RPMI7951 (cell line): Measurements from ENCODE around the gene ANO7. TPM values are rescaled to one million over a fixed set of nuclear protein-coding genes. Genes with fewer than 3 reads are reported as not detected.

ENCODE experiments used
- DNase-seq: peaks from one replicate; pipeline ENCODE4 v3.0.0-alpha.2; 2012; ENCODE audit warnings: low read depth
- total RNA-seq: library from RNA; depleted of rRNA; stranded (reverse); fragments of >200 nt; shearing (Covaris generic); gene quantifications from 2 replicates; pipeline ENCODE4 v1.2.3, GENCODE V29; 2014

The ANO7 gene
- total RNA-seq, 1 experiment from 2014 or later, result 0.72 TPM

DNA sequence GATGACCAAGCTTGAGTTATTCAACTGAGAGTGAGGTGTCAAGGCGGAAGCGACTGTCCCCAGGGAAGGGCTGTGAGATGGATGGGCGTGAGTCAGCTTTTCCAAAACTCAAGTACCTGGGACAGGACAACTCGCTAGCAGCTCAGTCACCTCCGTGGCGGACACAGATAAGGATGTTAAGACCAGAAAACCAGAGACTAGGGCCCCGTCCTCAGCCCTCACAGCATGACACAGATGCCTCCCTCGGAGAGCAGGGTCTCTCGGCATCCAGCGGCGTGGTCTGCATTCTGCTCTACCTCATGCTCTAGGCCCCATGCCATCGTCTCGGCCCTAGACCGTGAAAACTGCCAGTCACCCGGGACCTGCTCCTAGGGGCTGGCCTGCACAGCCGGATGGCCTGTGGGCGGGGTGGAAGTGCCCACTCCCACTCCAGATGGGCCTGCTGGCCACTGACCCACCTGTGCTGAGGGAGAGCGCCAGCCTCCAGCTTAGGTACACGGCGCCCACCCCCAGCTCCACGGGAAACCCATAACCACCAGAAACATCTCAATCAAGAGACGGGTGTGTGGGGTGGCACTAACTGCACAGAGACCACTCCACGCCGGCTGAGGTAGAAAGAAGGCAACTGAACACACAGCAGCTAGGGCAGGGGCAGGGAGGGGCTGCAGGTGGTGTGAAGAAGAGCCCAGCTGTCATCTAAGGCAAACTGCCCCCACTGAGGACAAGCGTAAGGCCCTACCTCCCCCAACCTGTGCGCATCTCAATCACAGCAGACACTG lies 39.8 kb downstream of the ANO7 start:
- no peak for DNase-seq

DNA sequence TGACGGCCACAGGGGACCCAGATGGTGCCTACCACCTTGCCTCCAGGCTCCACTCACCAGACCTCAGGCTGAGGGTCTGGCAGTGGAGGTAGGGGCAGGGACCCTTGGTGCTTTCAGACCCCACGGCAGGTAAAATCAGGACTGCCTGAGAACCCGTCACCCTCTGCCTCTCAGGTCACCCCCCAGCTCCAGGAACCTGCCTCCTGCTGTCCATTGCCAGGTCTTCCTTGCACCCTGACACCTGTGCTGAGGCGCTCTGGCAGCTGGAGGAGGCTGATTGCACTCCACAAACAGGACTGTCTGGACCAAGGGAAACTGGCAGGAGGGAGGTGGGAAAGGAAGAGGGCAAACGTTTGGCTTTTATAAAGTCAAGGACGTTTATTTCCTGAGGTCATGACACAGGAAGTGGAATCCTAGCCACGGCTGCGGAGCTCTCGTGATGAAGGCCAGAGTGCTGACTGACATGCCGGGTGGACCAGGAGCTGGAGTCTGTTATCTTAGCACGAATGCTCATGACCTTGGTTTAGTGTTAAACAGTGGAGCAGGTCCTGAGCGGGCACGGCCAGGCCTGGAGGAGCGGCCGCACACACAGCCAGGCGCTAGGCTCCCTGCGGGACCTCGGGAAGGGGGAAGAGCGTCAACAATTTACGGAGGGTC lies 40.5 kb downstream of the ANO7 start:
- no peak for DNase-seq

DNA sequence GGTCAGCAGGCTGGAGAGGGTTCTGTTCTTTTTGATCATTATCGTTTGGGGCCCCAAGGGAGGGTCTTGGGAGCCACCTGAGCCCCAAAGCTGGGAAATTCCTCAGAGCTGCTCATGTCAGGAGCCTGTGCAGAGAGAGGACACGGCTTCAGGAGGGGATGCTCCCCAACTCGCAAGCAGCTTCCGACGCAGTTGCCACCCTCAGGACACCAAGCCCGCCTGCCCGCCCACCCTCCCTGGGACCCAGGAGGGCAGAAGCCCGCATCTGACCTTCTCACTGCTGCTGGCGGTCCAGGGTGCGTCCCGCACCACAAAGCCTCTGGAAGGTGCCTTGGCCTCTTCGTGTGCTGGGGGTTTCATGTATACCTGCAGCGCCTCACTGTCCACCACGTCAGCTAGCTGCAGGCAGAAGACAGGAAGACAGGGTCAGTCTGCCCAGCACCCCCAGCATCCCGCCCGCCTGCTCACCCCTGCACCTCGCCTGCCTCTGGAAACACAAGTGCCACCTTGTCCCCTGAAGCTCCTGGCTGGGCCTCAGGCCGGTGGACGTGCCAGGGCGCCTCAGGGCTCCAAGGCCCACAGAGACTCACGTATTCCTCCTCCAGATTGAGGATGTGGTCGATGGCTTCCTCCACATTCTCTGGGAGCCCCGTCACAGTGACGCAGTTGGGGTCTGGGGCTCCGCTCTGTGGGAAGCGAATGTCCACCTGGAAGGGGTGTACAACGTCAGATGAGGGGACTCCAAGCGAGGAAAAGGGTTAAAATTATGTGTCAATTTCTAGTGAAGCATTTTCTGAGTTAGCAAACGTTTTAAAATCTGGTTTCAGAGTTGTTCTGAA lies 41.3 kb downstream of the ANO7 start:
- no peak for DNase-seq

DNA sequence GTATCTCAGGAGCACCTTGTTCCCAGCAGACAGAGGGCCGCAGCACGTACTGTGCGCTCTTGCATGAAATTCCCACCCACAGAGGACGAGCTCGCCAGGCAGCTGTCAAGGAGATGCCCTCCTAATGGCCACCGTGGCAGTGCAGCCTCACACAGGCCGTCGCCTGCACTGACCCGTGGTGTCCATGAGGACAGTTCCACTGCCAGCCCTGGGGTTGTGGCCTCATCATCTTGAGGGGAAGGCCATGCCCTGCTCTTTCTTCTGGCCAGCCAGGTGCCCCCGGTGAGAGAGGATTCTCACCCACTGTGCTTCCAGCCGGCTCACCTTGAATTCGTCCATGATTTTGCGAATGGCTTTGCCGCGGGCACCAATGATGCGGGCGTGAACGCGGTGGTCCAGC lies 42.0 kb downstream of the ANO7 start:
- DNase-seq, result no peak

DNA sequence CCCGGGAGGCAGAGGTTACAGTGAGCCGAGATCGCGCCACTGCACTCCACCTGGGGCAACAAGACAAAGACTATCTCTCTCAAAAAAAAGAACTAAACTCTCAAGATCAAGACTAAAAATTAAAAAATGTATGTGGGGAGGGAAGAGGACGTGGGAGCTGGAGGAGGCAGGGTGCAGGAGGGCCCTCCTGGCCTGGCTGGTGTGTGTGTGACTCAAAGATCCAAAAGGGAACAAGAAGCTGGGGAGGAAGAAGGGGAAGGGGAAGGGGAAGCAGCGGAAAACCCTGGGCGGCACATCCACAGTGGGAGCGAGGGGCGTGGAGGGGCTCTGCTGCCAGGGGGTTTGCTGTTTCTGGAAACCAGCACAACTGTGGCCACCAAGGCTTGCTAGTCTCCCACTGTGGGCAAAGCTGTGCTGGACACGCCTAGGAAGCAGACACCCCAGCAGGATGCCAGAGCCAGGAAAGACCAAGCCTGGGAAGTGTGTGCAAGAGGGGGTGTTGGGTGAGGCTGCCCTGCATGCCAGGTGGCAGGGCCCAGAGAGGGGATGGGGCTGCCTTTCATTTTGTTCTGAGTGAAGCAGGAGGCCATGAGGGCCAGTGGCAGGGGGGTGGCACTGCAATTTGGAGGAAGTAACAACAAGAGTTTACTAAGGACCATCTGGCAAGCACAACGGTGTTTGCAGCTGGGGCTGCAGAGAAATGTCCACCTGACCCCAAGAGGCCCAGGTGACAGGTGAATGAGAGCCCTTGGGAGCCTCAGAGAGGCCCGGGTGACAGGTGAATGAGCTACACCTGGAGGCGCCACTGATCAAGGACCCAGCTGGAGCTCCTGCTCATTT lies 44.5 kb downstream of the ANO7 start:
- DNase-seq, result no peak

DNA sequence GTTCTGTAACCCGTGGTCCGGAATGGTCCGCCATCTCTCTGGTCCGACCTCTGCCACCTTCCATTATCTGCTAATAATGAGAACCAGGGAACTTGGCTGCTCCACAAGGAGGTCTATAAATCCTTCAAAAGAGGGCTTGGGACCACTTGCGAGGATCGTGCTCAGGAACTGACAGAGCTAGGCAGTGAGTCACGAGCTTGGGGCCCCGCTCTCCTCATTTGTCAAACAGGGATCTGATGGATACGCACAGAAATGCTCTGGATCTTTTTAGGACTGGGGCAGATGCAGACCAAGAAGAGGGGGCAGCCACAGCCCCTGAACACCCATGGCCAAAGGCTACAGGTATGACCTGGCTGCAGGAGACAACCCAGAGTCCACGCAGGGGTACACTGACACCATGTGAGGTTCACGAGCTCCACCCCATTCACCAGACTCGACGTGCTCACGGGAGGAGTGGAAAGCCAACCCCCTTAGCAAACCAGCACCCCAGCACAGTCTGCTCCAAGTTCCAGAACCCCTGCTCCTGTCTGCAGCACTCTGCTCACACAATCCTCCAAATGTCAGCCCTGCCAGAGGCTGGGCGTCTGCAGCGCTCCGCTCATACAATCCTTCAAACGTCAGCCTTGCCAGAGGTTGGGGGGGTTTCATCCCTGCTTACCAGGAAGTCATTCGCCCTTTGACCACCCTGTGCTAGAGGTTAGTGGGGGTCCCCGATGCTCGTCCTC lies 45.8 kb downstream of the ANO7 start:
- no peak for DNase-seq

DNA sequence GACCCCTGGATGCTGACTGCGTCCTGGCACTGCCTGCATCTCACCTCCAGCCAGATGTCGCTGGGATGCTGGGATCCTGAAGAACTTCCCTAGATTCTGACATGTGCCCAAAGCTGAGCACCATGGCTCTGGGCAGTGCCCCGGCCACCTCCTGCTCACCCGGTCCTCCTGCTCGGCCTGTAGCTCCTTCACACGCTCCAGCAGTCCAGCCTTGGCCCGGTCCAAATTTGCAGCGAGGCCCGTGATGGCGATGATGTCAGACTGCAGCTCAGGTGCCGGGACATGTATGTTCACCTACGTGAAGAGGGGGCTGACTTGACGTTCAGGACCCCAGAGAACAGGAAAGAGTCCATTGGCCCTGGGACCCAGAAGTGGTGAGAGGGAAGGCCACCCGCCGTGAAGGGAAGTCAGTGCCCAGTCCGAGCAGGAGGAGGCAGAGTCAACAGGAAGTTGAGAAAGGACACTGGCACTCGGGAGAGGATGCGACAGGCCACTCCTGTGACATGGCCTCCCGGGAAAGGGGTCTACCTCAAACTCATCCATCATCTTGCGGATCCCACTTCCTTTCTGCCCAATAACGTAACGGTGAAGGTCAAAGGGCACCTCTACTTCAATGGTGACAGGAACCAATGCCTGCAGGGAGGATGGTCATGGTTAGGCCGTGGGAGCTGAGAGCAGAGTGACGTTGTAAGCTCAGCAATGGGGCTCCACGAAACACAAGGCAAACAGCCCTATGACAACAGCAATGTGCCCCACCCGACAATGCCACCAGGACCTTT lies 46.7 kb downstream of the ANO7 start:
- no peak for DNase-seq

DNA sequence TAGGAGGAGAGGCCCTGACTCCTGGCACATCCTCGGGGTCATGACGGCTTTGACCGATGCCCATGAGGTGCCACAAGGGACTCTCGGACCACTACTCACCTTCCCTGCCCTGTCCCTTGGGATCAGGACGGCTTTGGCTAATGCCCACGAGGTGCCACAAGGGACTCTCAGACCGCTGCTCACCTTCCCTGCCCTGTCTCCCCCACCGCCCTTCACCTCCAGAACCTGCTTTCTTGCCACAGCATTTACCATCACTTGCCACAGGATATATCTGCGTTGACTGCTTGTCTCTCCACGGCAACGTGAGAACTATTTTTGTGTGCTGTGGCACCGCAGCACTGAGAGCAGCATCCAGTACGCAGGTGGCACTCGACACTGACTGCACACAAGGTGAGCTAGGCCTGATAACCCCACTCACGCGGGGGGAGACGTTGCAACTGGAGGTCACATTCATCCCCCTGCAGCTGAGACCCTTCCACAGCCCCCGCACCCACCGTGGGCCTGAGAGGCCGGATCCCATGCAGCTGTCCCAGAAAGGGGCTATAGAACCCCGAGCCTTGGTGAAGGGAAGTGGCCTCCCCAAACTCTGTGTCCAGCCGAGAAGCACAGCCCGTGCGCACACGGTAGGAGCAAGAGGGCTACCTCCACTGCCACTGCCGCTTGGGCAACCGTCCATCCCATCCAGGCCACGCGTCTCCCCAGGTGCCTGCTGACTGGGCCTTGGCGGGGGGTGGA lies 47.5 kb downstream of the ANO7 start:
- no peak for DNase-seq

DNA sequence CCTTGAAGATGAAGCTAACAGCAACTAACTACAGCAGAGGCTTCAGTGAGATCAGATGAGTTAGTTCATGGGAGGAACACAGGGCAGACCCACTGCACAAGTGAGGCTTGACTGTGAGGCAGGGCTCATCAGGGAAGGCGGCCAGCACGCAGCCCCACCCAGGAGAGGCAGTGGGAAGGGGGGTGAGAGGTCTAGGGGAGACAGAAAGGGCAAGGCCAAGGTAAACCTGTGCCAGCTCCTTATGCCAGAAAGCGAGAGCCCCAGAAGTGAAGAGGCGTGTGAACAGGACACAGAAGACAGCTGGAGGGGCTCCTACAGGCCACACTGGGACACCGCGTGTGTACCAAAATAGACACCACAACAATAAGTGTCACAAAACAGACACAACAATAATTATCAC lies 48.6 kb downstream of the ANO7 start:
- no peak for DNase-seq

DNA sequence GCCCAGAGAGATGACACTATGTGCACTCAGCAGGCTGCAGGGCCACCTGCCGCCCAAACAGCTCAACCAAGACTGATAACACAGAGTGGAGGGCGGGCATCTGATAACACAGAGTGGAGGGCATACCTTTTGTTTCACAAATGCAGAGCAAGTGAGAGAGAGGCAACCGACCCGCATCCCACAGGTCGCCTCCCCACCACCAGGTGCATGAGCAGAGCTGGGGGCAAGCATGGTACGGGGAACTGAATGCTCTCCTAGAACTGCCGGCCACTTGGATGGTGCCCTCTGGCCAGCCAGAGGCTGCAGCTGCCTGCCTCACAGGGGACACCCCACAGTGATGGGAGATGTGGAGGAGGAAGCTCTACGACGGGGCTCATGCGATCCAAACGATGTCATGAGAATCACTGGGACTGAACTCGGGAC lies 49.5 kb downstream of the ANO7 start:
- no peak for DNase-seq

DNA sequence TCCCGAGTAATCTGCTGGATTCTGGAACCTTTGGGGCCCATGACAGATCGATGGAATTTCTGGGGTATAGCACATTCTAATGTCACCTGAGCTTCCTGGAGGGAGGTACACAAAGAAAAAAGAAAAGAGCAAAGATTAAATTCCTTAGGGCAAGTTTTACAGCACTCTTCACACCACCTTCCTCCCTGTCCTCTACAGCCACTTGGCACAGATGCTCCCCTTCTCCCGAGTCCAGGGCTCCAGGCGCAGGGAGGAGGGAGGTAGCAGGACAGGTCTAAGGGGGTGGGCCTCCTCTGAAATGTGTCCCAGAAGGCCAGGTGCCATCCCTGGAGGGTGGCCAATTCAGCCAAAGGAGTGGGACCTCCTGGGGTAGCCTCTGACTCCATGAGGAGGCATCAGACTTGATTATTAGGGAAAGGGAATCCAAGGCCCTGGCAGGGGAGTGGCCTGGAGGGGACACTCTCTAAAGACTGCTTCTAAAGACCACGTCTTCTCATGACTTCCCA lies 50.3 kb downstream of the ANO7 start:
- DNase-seq, result no peak

DNA sequence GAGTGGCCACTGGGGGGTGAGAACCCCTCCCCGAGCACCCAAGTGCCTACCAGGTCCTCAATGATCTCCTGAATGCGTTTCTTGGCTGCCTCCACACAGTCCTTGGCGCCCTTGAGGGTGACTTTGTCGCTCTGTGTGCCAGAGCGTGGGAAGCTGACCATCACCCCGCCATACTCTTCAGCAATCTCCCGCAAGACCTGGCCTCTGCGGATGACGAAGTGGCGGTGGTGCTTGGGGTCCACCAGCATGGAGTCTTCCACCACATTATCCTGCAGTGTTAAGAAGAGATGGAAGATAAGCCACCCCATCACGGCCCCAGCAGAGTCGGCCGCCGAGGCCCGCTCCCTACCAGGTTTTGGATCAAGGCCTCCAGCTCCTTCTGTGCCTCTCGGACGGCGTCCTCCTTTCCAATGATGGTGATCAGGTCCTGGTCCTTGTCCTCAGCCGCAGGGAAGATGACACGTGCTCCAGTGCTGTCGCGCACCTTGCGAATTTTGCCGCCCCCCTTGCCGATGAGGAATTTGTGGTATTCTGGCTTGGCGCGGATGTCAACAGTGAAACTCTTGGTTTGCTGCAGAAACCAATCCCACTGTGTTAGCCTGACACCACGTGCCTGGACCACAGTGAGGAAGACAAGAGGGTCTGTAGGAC lies 51.2 kb downstream of the ANO7 start:
- DNase-seq, result no peak

DNA sequence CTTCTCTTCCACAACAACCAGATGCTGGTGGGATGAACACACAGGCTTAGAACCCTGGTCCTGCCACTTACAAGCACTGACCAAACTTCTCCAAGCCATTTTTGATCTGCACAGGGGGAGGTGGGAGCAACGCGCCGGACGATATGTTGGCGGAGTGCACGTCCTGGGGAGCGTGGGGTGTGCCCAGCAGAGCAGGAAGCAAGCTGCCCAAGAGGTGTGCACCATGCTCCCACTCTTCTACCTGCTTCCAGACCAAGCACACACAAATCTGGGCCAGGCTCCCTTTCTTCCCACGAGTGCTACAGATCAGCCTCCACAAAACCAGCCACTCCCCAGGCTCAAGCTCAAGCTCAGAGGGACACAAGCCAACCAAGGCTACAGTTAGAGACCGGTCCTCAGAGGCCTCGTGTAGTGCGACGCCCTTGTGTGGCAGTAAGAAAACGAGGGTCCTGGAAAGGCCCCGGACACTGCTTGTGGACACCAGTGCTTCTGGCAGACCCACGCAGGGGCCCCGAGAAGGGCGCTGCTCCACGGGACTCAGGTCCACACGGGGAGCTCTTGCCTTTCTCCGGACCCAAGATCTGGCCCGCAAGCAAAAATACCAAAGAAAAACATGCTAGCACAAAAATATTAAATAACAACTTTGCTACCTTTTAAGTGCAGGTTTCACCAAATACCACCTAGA lies 52.0 kb downstream of the ANO7 start:
- no peak for DNase-seq

DNA sequence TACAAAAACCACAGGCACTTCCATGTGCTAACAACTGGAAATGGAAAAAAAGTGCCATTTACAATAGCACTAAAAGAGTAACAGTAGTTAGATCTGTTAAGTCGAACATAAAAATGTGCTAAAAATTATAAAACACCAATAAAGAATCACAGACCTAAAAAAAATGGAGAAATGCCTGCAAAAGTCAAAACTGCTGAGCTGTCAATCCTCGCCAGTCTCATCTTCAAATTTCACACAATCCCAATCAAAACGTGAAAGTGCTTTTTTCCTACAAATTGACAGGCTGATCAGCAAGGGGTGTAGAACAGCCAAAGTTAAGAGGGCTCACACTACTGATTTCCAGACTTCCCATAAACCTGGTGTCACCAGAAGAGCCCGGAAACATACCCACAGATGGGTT lies 53.2 kb downstream of the ANO7 start:
- DNase-seq, result no peak

DNA sequence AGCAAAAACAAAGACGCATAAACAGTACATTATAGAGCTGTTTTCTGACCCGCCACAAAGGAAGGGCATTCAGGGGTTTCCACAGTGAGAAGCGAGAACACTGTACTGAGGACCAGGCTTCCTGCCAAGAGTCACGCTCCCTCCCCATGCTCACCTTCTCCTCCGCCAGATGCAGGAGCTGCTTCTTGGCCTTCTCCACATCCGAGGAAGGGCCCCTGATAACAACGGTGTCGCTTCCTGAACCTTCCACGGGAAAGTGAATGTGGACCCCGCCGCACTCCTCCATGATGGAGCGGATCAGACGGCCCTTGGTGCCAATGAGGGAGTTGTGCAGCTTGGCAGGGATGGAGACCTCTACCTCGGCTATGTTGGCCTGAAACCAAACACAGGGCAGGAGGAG lies 53.8 kb downstream of the ANO7 start:
- no peak for DNase-seq

DNA sequence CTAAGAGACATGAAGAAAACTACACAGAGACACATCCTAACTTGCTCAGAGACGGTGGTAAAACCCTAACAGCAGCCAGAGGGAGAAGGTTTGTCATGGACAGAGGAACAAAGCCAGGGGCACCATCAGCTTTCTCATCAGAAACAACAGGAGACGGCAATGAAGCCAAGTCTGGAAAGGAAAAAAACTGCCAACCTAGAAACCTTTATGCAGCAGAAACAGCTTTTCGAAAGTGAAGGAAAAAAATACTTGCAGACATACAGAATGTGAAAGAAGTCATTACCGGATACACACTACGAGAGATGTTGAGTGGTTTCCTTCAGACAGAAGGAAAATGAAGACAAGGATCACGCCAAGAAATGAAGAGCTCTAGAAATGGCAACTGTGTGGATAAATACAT lies 55.9 kb downstream of the ANO7 start:
- DNase-seq, result no peak

DNA sequence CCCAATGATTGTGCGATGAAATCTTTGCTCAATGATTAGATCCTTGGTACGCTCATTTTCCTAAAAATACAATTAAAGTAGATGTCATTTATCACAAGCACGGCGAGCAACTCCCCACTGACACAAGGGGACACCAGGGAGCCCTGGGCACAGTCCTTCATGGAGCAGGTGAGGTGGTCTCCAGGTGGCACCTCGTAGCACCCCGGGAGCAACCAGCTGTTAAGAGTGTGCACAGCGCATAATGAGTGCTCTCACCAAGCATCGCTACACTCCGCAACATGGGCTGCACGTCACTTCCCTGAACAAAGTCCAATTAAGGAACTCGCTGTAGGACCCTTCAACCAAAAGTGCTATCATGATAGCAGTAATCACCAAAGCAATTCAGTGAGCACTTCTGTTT lies 59.8 kb downstream of the ANO7 start:
- DNase-seq, result no peak

DNA sequence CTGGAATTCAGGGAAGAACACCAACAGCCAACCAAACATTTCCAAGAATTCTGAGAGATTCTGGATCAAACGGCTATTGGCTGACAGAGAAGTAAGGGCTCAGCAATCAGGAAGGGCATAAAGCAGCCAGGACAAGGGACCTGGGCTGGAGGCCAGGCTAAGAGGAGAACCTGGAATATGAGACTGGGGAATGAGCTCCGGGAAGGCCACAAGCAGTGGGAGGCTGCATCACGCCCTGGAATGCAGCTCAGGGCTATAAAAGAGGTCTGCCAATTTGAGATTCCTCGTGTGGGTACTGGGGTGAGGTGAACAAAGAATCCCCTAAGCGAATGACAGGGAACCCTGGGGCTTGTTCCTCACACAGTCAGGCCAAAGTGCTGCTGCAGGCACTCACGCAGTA lies 60.4 kb downstream of the ANO7 start:
- DNase-seq, result no peak
